HCT116 (cell line): Measurements from ENCODE around the gene TST. TPM values are rescaled to one million over a fixed set of nuclear protein-coding genes. Genes with fewer than 3 reads are reported as not detected.

Source experiments
- ATAC-seq: fragments of 200-7000 bp; cut with Tn5 transposase; 2 replicates; pipeline ENCODE4 v1.9.1; 2020; ENCODE audit warnings: mild to moderate bottlenecking, moderate library complexity
- BruUV-seq: library from RNA; stranded (reverse); fragments of 400-500 nt; replicated peaks from 2 replicates; lab custom pipeline; 2021; lab: Mats Ljungman, UMichigan
- CTCF ChIA-PET: fragments of 300-600 bp; sonication (Branson Sonifier 250); formaldehyde crosslinking; loops from one replicate; lab custom pipeline; 2021; ENCODE audit warnings: antibody characterized with exemption; lab: Charles Lee
- POLR2A ChIA-PET: fragments of 300-600, 350-600 bp; sonication (Branson Sonifier 250); formaldehyde crosslinking; loops from one replicate; lab custom pipeline; 2021; ENCODE audit warnings: antibody characterized with exemption; lab: Charles Lee
- RAD21 ChIA-PET, 2 experiments: fragments of 300-600 bp; sonication (Branson Sonifier 250); formaldehyde crosslinking; loops; one replicate each; lab custom pipeline; 2023; ENCODE audit warnings: low total read pairs in 2 of 2; ENCODE audit not compliant: uncharacterized antibody in 2 of 2, unreplicated experiment in 2 of 2, low non-redundant PET in 1 of 2; lab: Charles Lee
- DNase-seq: peaks from one replicate; pipeline ENCODE4 v3.0.0-alpha.2; 2010; ENCODE audit warnings: low read depth, low spot score
- H2AFZ ChIP-seq: fragments of 200-600 bp; shearing (Covaris generic), sonication (generic); 2 replicates; pipeline ENCODE4 v1.6.1; 2017; ENCODE audit warnings: low read depth, mixed run types, mixed read lengths, antibody characterized with exemption, low read length; ENCODE audit not compliant: poor library complexity, severe bottlenecking
- H3K27ac ChIP-seq: 2 replicates; pipeline ENCODE4 v1.5.1; 2012; ENCODE audit warnings: low read depth, low read length
- H3K27me3 ChIP-seq: fragments of 200-600 bp; sonication (generic); 2 replicates; pipeline ENCODE4 v1.6.1; 2016; ENCODE audit warnings: mixed run types, low read length, mixed read lengths; ENCODE audit not compliant: insufficient read depth
- H3K36me3 ChIP-seq, 2 experiments: fragments of 200-500 bp in 1 of 2; fragments of 200-600 bp in 1 of 2; sonication (Bioruptor generic) in 1 of 2; sonication (generic) in 1 of 2; 2 replicates each; pipeline versions ENCODE4 v1.5.1 to v1.6.1; 2014 to 2016; ENCODE audit warnings: low read length in 2 of 2, inconsistent platforms in 1 of 2, mixed read lengths in 1 of 2, mixed run types in 1 of 2; ENCODE audit not compliant: insufficient read depth in 2 of 2, control insufficient read depth in 1 of 2
- H3K4me1 ChIP-seq, 2 experiments: fragments of 200-600 bp in 1 of 2; sonication (generic) in 1 of 2; 2 replicates each; pipeline versions ENCODE4 v1.5.1 to v1.6.1; 2012 to 2017; ENCODE audit warnings: low read length in 2 of 2, inconsistent platforms in 1 of 2, mild to moderate bottlenecking in 1 of 2, mixed read lengths in 1 of 2, mixed run types in 1 of 2, moderate library complexity in 1 of 2; ENCODE audit not compliant: insufficient read depth in 2 of 2, control insufficient read depth in 1 of 2
- H3K4me2 ChIP-seq: fragments of 200-600 bp; sonication (generic); 2 replicates; pipeline ENCODE4 v1.6.1; 2017; ENCODE audit warnings: mixed run types, low read length, mixed read lengths
- H3K4me3 ChIP-seq, 2 experiments: fragments of 200-600 bp in 1 of 2; sonication (generic) in 1 of 2; replicated peaks in 1 of 2; 2 replicates each; pipeline ENCODE4 v1.5.1; 2011 to 2016; ENCODE audit warnings: low read length in 2 of 2, control low read depth in 1 of 2, low read depth in 1 of 2, mild to moderate bottlenecking in 1 of 2, mixed read lengths in 1 of 2, mixed run types in 1 of 2
- H3K79me2 ChIP-seq: fragments of 200-600 bp; sonication (generic); 2 replicates; pipeline ENCODE4 v1.6.1; 2017; ENCODE audit warnings: mild to moderate bottlenecking, mixed run types, low read length, moderate library complexity, mixed read lengths; ENCODE audit not compliant: insufficient read depth
- H3K9ac ChIP-seq: fragments of 200-600 bp; sonication (generic); 2 replicates; pipeline ENCODE4 v1.6.1; 2016; ENCODE audit warnings: low read length, mixed read lengths
- H3K9me2 ChIP-seq: fragments of 200-600 bp; sonication (generic), shearing (Covaris generic); 2 replicates; pipeline ENCODE4 v1.6.1; 2017; ENCODE audit warnings: mixed run types, mild to moderate bottlenecking, moderate library complexity; ENCODE audit not compliant: insufficient read depth
- H3K9me3 ChIP-seq, 2 experiments: fragments of 200-500 bp in 1 of 2; fragments of 200-600 bp in 1 of 2; sonication (Bioruptor generic) in 1 of 2; sonication (generic) in 1 of 2; 2 replicates each; pipeline ENCODE4 v1.6.1; 2014 to 2017; ENCODE audit warnings: low read length in 2 of 2, mixed read lengths in 2 of 2, inconsistent platforms in 1 of 2, low read depth in 1 of 2, mild to moderate bottlenecking in 1 of 2, mixed run types in 1 of 2, moderate library complexity in 1 of 2; ENCODE audit not compliant: control insufficient read depth in 1 of 2, insufficient read depth in 1 of 2
- H4K20me1 ChIP-seq: fragments of 200-600 bp; sonication (generic), shearing (Covaris generic); 2 replicates; pipeline ENCODE4 v1.6.1; 2017; ENCODE audit warnings: mixed run types, mild to moderate bottlenecking, moderate library complexity; ENCODE audit not compliant: insufficient read depth
- CTCF ChIP-seq, 3 experiments: fragments of 200-600 bp in 1 of 3; sonication (generic) in 1 of 3; IDR thresholded peaks in 2 of 3; conservative IDR thresholded peaks in 1 of 3; 2 replicates each; pipeline ENCODE4 v1.5.1; 2012 to 2017; ENCODE audit warnings: low read depth in 2 of 3, low read length in 2 of 3, antibody characterized with exemption in 1 of 3, borderline replicate concordance in 1 of 3, control low read depth in 1 of 3, mild to moderate bottlenecking in 1 of 3, mixed read lengths in 1 of 3, mixed run types in 1 of 3, moderate library complexity in 1 of 3; ENCODE audit not compliant: insufficient read depth in 1 of 3
- EGR1 ChIP-seq: IDR thresholded peaks from 2 replicates; pipeline ENCODE4 v1.6.1; 2012; ENCODE audit warnings: low read depth
- ELF1 ChIP-seq: IDR thresholded peaks from 2 replicates; pipeline ENCODE4 v1.6.1; 2012; ENCODE audit warnings: low read depth, borderline replicate concordance
- EZH2phosphoT487 ChIP-seq: fragments of 200-600 bp; IDR thresholded peaks from 2 replicates; pipeline ENCODE4 v1.6.1; 2018; ENCODE audit warnings: antibody characterized with exemption, borderline replicate concordance
- FOSL1 ChIP-seq: IDR thresholded peaks from 2 replicates; pipeline ENCODE4 v1.6.1; 2012; ENCODE audit warnings: low read depth
- MAX ChIP-seq: IDR thresholded peaks from 2 replicates; pipeline ENCODE4 v1.6.1; 2012
- REST ChIP-seq: IDR thresholded peaks from 2 replicates; pipeline ENCODE4 v1.6.1; 2012; ENCODE audit warnings: low read depth
- SP1 ChIP-seq: IDR thresholded peaks from 2 replicates; pipeline ENCODE4 v1.6.1; 2012; ENCODE audit warnings: low read depth
- ZFX ChIP-seq: fragments of 450-650 bp; IDR thresholded peaks from 2 replicates; pipeline ENCODE4 v1.6.1; 2017
- intact Hi-C: fragments of 100-400 bp; cut with micrococcal nuclease; formaldehyde crosslinking; loops from 2 replicates; pipeline ENCODE4 v1.10.0; 2022
- total RNA-seq: library from RNA; stranded (reverse); gene quantifications from one replicate; pipeline ENCODE4 v1.2.1, GENCODE V29; 2021; ENCODE audit not compliant: unreplicated experiment
- TF ChIP-seq, protein P1 (sequence below): IDR thresholded peaks from 2 replicates; pipeline ENCODE4 v1.6.1; 2012

The TST gene
- total RNA-seq, 1 experiment from 2014 or later, result 32.1 TPM

DNA sequence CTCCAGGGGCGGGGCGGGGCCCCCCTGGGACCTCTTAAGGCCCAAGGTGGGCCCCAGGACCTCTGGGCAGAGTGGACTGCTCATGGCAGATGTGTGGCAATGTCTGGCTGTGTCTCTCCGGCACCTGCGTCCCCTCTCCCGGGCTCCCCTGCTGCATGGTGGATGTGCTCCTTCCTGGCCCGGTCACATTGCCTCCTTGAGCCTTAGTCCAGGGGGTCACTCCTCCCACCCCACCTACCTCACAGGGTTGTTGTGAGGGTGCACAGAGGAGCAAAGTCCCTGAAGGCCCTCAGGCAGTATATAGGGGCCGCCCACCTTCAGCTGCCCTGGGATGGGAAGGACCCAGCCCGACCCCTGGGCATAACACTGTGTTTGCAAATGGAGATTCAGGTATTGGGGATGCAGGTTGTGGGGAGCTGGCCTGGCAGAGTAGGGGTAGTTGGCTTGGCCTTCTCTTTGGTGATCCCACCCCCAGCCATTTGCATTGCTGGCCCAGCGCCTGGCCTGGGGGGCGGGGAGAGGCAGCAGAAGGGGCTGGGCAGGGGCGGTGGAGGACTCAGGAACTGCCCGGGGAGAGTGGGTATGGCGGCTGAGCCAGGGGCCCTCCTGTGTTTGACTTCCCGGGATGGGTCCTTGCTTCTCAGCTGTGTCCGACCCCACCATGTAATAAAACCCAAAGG is 43.6 kb upstream of the TST start:
- TSS peak; percentile 39 for BruUV-seq
- RAD21 ChIA-PET, result no interaction called here
- H3K9me2 ChIP-seq, result no peaks in the 10 kb centered on the region
- H3K4me3 ChIP-seq, result no peak overlapping the region
- ATAC-seq, result no peak
- no peak overlapping the region for H2AFZ ChIP-seq
- H3K9ac ChIP-seq, result no peak overlapping the region
- H3K9me3 ChIP-seq, result no peaks in the 10 kb centered on the region
- no peak for DNase-seq
- H3K4me1 ChIP-seq, result peaks cover 0 to 4% of the 10 kb centered on the region in 2 experiments; a peak in 1 of 4 replicates
- TF ChIP-seq FOSL1 (no peak), REST (no peak), EZH2phosphoT487 (no peak), CTCF (IDR thresholded peaks at IDR 0.05 in 2 of 3, conservative IDR thresholded peaks at IDR 0.05 in 1 of 3; ENCODE audit: borderline replicate concordance in 1 of 3, insufficient read depth in 1 of 3, low read depth in 2 of 3, low read length in 2 of 3) (no peak), ELF1 (no peak), SP1 (no peak), EGR1 (no peak), MAX (no peak), ZFX (no peak)
- TF ChIP-seq, protein P1, sequence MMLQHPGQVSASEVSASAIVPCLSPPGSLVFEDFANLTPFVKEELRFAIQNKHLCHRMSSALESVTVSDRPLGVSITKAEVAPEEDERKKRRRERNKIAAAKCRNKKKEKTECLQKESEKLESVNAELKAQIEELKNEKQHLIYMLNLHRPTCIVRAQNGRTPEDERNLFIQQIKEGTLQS, result no peak
- TF ChIP-seq, all 23 proteins: peak for 0
- Histone ChIP-seq H3K4me2 (no peak overlapping the region), H3K27me3 (no peaks in the 10 kb centered on the region), H3K36me3 (no peaks in the 10 kb centered on the region; a peak in 1 of 4 replicates), H4K20me1 (no peaks in the 10 kb centered on the region), H3K79me2 (no peaks in the 10 kb centered on the region), H3K27ac (no peak overlapping the region)
- ChIA-PET POLR2A (no interaction called here), CTCF (no interaction called here)
- intact Hi-C loops, result no loop called here
